Measurements from ENCODE around the gene MED25.

- no peak for TF ChIP-seq CTCF (conservative IDR thresholded peaks at IDR 0.05; ENCODE audit: low read depth, low read length)
- TF ChIP-seq POLR2A (IDR thresholded peaks at IDR 0.05; ENCODE audit: low read depth, low read length) = no peak
Measured at GRCh38 chr19:49816590-49816989, 1.5 kb upstream of the MED25 start.

All from IMR-90 (cell line).